ENCODE results near the gene UGT8. TPM values are rescaled to one million over a fixed set of nuclear protein-coding genes. Genes with fewer than 3 reads are reported as not detected.

UGT8 gene
- total RNA-seq, 2 experiments from 2014 or later, result 17.5 to 18.5 TPM

DNA sequence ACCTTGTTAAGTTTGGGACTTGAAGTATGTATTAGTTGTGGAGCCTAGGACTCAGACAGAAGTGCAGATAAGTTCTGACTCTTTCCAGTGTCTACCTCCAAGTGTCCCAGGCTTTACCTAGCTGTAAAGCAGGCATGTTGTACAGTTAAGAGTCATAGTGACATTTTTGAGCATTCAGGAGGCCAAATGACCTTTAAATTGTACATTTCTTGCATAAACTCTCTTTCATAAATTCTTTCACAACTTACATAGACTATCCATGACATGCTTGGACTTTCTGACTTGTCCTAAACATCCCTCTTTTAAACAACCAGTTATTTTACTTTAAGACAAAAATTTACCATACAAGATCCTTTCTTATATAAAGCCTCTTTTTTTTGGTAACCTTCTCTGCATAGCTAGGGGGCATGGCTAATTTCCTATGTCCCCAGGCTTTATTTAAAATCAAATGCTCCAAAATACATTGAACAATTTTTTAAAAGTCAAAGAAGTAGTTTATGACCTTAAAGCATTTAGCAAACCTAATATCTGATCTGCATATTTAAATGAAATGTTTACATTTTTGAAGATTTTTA, 40.1 kb upstream of the UGT8 start:
- no peak overlapping the region for H3K4me3 ChIP-seq (ENCODE audit: low read depth, low read length, poor library complexity, severe bottlenecking)
- H3K4me1 ChIP-seq (ENCODE audit: insufficient read depth, low read length, poor library complexity, severe bottlenecking), result no peaks in the 10 kb centered on the region
- no peaks in the 10 kb centered on the region for H4K20me1 ChIP-seq (ENCODE audit: insufficient read depth, low read length)
- H3K9me2 ChIP-seq (ENCODE audit: insufficient read depth, low read length), result no peaks in the 10 kb centered on the region
- no peak overlapping the region for H2AFZ ChIP-seq (ENCODE audit: low read length)
- no peaks in the 10 kb centered on the region for H3K79me2 ChIP-seq (ENCODE audit: insufficient read depth, low read depth, low read length)
- H3K27ac ChIP-seq (ENCODE audit: low read depth, low read length, poor library complexity, severe bottlenecking), result no peak overlapping the region
- no TSS peak for BruUV-seq (replicated peaks)
- H3K36me3 ChIP-seq (ENCODE audit: insufficient read depth, low read length), result no peaks in the 10 kb centered on the region
- ChIA-PET POLR2A (no interaction called here), CTCF (ENCODE audit: unreplicated experiment) (no interaction called here)
- no peak for TF ChIP-seq EZH2phosphoT487 (IDR thresholded peaks at IDR 0.05; ENCODE audit: borderline replicate concordance, low read depth, low read length)
- TF ChIP-seq, protein P1, sequence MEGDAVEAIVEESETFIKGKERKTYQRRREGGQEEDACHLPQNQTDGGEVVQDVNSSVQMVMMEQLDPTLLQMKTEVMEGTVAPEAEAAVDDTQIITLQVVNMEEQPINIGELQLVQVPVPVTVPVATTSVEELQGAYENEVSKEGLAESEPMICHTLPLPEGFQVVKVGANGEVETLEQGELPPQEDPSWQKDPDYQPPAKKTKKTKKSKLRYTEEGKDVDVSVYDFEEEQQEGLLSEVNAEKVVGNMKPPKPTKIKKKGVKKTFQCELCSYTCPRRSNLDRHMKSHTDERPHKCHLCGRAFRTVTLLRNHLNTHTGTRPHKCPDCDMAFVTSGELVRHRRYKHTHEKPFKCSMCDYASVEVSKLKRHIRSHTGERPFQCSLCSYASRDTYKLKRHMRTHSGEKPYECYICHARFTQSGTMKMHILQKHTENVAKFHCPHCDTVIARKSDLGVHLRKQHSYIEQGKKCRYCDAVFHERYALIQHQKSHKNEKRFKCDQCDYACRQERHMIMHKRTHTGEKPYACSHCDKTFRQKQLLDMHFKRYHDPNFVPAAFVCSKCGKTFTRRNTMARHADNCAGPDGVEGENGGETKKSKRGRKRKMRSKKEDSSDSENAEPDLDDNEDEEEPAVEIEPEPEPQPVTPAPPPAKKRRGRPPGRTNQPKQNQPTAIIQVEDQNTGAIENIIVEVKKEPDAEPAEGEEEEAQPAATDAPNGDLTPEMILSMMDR (conservative IDR thresholded peaks at IDR 0.05; ENCODE audit: low read length), result no peak
- intact Hi-C loops (cut with micrococcal nuclease; ENCODE audit: unreplicated experiment), result no loop called here
- H3K4me2 ChIP-seq (ENCODE audit: low read length), result no peak overlapping the region
- H3K9me3 ChIP-seq (ENCODE audit: low read length), result peaks cover 16% of the 10 kb centered on the region
- peak; percentile 49 for DNase-seq (ENCODE audit: low spot score)

DNA sequence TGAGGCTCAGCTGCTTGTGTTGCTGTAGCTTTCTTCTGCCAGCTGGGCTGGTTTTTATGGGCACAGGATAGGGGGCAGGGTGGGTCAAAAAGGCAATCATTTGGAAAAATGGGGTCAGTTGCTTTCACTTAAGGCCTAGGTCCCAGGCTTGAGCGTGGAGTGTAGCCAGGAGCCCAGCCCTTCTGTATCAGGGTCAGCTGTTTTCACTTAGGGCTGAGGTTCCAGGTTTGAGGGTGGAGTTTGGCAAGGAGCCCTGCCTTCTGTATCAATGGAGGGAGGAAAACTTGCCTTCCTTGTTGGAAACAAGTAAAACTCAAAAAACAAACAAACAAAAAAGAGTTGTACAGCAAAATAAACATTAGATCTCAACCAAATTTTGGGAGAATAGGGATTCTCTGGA, 37.0 kb upstream of the UGT8 start:
- no peaks in the 10 kb centered on the region for H3K4me1 ChIP-seq (ENCODE audit: insufficient read depth, low read length, poor library complexity, severe bottlenecking)
- no peak overlapping the region for H3K4me2 ChIP-seq (ENCODE audit: low read length)
- no peaks in the 10 kb centered on the region for H3K9me2 ChIP-seq (ENCODE audit: insufficient read depth, low read length)
- intact Hi-C loops (cut with micrococcal nuclease; ENCODE audit: unreplicated experiment), result no loop called here
- H3K4me3 ChIP-seq (ENCODE audit: low read depth, low read length, poor library complexity, severe bottlenecking), result no peak overlapping the region
- no TSS peak for BruUV-seq (replicated peaks)
- DNase-seq (ENCODE audit: low spot score), result no peak
- H4K20me1 ChIP-seq (ENCODE audit: insufficient read depth, low read length), result no peaks in the 10 kb centered on the region
- no peaks in the 10 kb centered on the region for H3K36me3 ChIP-seq (ENCODE audit: insufficient read depth, low read length)
- H3K9me3 ChIP-seq (ENCODE audit: low read length), result peaks cover 16% of the 10 kb centered on the region
- no peak for TF ChIP-seq EZH2phosphoT487 (IDR thresholded peaks at IDR 0.05; ENCODE audit: borderline replicate concordance, low read depth, low read length)
- TF ChIP-seq, protein P1 (conservative IDR thresholded peaks at IDR 0.05; ENCODE audit: low read length), result no peak
- H2AFZ ChIP-seq (ENCODE audit: low read length), result no peak overlapping the region
- CTCF ChIA-PET (ENCODE audit: unreplicated experiment), result no interaction called here
- no peak overlapping the region for H3K27ac ChIP-seq (ENCODE audit: low read depth, low read length, poor library complexity, severe bottlenecking)
- POLR2A ChIA-PET, result interaction anchor here (1.0 kb wide), 1 partner anchor 9 kb away, joined by 3 read pairs; no protein-coding TSS in a partner anchor
- no peaks in the 10 kb centered on the region for H3K79me2 ChIP-seq (ENCODE audit: insufficient read depth, low read depth, low read length)

GRCh38 chr4:114562176-114562904, 36.3 kb upstream of the UGT8 start:
- no peak for TF ChIP-seq EZH2phosphoT487 (IDR thresholded peaks at IDR 0.05; ENCODE audit: borderline replicate concordance, low read depth, low read length)
- TF ChIP-seq, protein P1 (conservative IDR thresholded peaks at IDR 0.05; ENCODE audit: low read length), result no peak
- POLR2A ChIA-PET, result interaction anchor here (1.0 to 1.2 kb wide), 2 partner anchors 10 to 11 kb away, joined by 3 to 4 read pairs; no protein-coding TSS in a partner anchor
- H3K4me2 ChIP-seq (ENCODE audit: low read length), result no peak overlapping the region
- intact Hi-C loops (cut with micrococcal nuclease; ENCODE audit: unreplicated experiment), result no loop called here
- CTCF ChIA-PET (ENCODE audit: unreplicated experiment), result no interaction called here
- H3K4me1 ChIP-seq (ENCODE audit: insufficient read depth, low read length, poor library complexity, severe bottlenecking), result no peaks in the 10 kb centered on the region
- H3K79me2 ChIP-seq (ENCODE audit: insufficient read depth, low read depth, low read length), result no peaks in the 10 kb centered on the region
- H3K9me2 ChIP-seq (ENCODE audit: insufficient read depth, low read length), result no peaks in the 10 kb centered on the region
- no peaks in the 10 kb centered on the region for H3K36me3 ChIP-seq (ENCODE audit: insufficient read depth, low read length)
- no peaks in the 10 kb centered on the region for H4K20me1 ChIP-seq (ENCODE audit: insufficient read depth, low read length)
- no peak overlapping the region for H3K27ac ChIP-seq (ENCODE audit: low read depth, low read length, poor library complexity, severe bottlenecking)
- no peak overlapping the region for H2AFZ ChIP-seq (ENCODE audit: low read length)
- peaks cover 16% of the 10 kb centered on the region for H3K9me3 ChIP-seq (ENCODE audit: low read length)
- no peak for DNase-seq (ENCODE audit: low spot score)
- H3K4me3 ChIP-seq (ENCODE audit: low read depth, low read length, poor library complexity, severe bottlenecking), result no peak overlapping the region
- BruUV-seq (replicated peaks), result no TSS peak
